GM23338 (cell line): ENCODE data around the gene RNLS. TPM values are rescaled to one million over a fixed set of nuclear protein-coding genes. Genes with fewer than 3 reads are reported as not detected.
"Not testable (repeated sequence)": the region's sequence is repeated elsewhere in the genome, so short reads cannot be mapped to it uniquely, and the experiment has no call there.

Experiments
- ATAC-seq: fragments of 200-7000 bp; cut with Tn5 transposase; 3 replicates; pipeline ENCODE4 v1.9.1; 2020
- DNase-seq: peaks from one replicate; pipeline ENCODE4 v3.0.0-alpha.2; 2015; ENCODE audit warnings: low spot score
- H2AFZ ChIP-seq: fragments of 200-600 bp; sonication (generic); 2 replicates; pipeline ENCODE4 v1.8.0; 2016; ENCODE audit warnings: antibody characterized with exemption, mild to moderate bottlenecking, moderate library complexity
- H3F3A ChIP-seq: fragments of 200-600 bp; sonication (generic); replicated peaks from 2 replicates; pipeline ENCODE4 v1.8.0; 2017; ENCODE audit warnings: antibody characterized with exemption, mixed run types, low read depth
- H3K27ac ChIP-seq: fragments of 200-600 bp; sonication (generic); 2 replicates; pipeline ENCODE4 v1.6.1; 2016; ENCODE audit warnings: low read depth
- H3K27me3 ChIP-seq: fragments of 200-600 bp; sonication (generic); 2 replicates; pipeline ENCODE4 v1.8.0; 2016; ENCODE audit warnings: mild to moderate bottlenecking, mixed run types, moderate library complexity; ENCODE audit not compliant: insufficient read depth
- H3K36me3 ChIP-seq: fragments of 200-600 bp; sonication (generic); 2 replicates; pipeline ENCODE4 v1.8.0; 2016; ENCODE audit warnings: mild to moderate bottlenecking; ENCODE audit not compliant: insufficient read depth
- H3K4me1 ChIP-seq: fragments of 200-600 bp; sonication (generic); 2 replicates; pipeline ENCODE4 v1.8.0; 2016; ENCODE audit warnings: mild to moderate bottlenecking, moderate library complexity; ENCODE audit not compliant: insufficient read depth
- H3K4me2 ChIP-seq: fragments of 200-600 bp; sonication (generic); 2 replicates; pipeline ENCODE4 v1.7.1; 2017; ENCODE audit warnings: mixed run types
- H3K4me3 ChIP-seq: fragments of 200-600 bp; sonication (generic); 2 replicates; pipeline ENCODE4 v1.6.1; 2016; ENCODE audit warnings: mixed run types
- H3K79me2 ChIP-seq: fragments of 200-600 bp; sonication (generic); replicated peaks from 2 replicates; pipeline ENCODE4 v1.8.0; 2017; ENCODE audit warnings: mild to moderate bottlenecking; ENCODE audit not compliant: insufficient read depth
- H3K9me2 ChIP-seq: fragments of 200-600 bp; sonication (generic); 2 replicates; pipeline ENCODE4 v1.8.0; 2017; ENCODE audit not compliant: insufficient read depth
- H4K20me1 ChIP-seq: fragments of 200-600 bp; sonication (generic); replicated peaks from 2 replicates; pipeline ENCODE4 v1.8.0; 2017; ENCODE audit warnings: mild to moderate bottlenecking; ENCODE audit not compliant: insufficient read depth
- H3K27ac Mint-ChIP-seq: 2 replicates; pipeline ENCODE4 v1.8.0; 2020; ENCODE audit warnings: inconsistent platforms, mild to moderate bottlenecking, moderate library complexity, mixed read lengths
- H3K27me3 Mint-ChIP-seq: 3 replicates; pipeline ENCODE4 v1.8.0; 2022; ENCODE audit warnings: low read depth, mild to moderate bottlenecking, moderate library complexity, mixed read lengths, inconsistent platforms; ENCODE audit not compliant: insufficient read depth, poor library complexity
- H3K36me3 Mint-ChIP-seq: 3 replicates; pipeline ENCODE4 v1.8.0; 2021; ENCODE audit warnings: low read depth, mild to moderate bottlenecking, inconsistent platforms, moderate library complexity, mixed read lengths
- H3K4me1 Mint-ChIP-seq: 3 replicates; pipeline ENCODE4 v1.8.0; 2020; ENCODE audit warnings: mild to moderate bottlenecking, inconsistent platforms, mixed read lengths
- H3K4me3 Mint-ChIP-seq: 3 replicates; pipeline ENCODE4 v1.8.0; 2021; ENCODE audit warnings: moderate library complexity, mild to moderate bottlenecking, inconsistent platforms, mixed read lengths
- H3K9me3 Mint-ChIP-seq: 3 replicates; pipeline ENCODE4 v1.8.0; 2020; ENCODE audit warnings: moderate library complexity, mild to moderate bottlenecking, inconsistent platforms, mixed read lengths
- CREB1 ChIP-seq: fragments of 250-450 bp; sonication (Bioruptor Pico); IDR thresholded peaks from 2 replicates; pipeline ENCODE4 v1.5.0; 2020; ENCODE audit warnings: low read depth, mild to moderate bottlenecking, moderate library complexity
- EZH2 ChIP-seq: fragments of 200-600 bp; sonication (generic); IDR thresholded peaks from one replicate; pipeline ENCODE4 v1.8.0; 2017; ENCODE audit warnings: antibody characterized with exemption, mild to moderate bottlenecking, low read depth; ENCODE audit not compliant: unreplicated experiment
- polyA plus RNA-seq: library from polyadenylated mRNA; unstranded; fragments of >200 nt; fragmentation: Nextera tagmentation; extraction: Ambion mirVana; gene quantifications from 2 replicates; pipeline ENCODE4 v1.2.1, GENCODE V29; 2016
- total RNA-seq: library from RNA; depleted of rRNA; stranded (reverse); fragments of >200 nt; shearing (Covaris generic); gene quantifications from 2 replicates; pipeline ENCODE4 v1.2.3, GENCODE V29; 2014
- TF ChIP-seq, protein P1 (sequence below), 2 experiments: fragments of 200-600 bp in 1 of 2; sonication (generic) in 1 of 2; conservative IDR thresholded peaks; 2 replicates each; pipeline versions ENCODE4 v1.5.1 to v1.6.1; 2016 to 2017; ENCODE audit warnings: antibody characterized with exemption in 2 of 2, low read depth in 2 of 2, mild to moderate bottlenecking in 2 of 2, moderate library complexity in 1 of 2
- TF ChIP-seq, protein P2 (sequence below): fragments of 250-450 bp; sonication (Bioruptor Pico); IDR thresholded peaks from 2 replicates; pipeline ENCODE4 v1.5.0; 2020; ENCODE audit warnings: mild to moderate bottlenecking, moderate library complexity

The RNLS gene
- total and polyA plus RNA-seq, 2 experiments from 2014 or later, result 8.8 to 15.2 TPM

DNA sequence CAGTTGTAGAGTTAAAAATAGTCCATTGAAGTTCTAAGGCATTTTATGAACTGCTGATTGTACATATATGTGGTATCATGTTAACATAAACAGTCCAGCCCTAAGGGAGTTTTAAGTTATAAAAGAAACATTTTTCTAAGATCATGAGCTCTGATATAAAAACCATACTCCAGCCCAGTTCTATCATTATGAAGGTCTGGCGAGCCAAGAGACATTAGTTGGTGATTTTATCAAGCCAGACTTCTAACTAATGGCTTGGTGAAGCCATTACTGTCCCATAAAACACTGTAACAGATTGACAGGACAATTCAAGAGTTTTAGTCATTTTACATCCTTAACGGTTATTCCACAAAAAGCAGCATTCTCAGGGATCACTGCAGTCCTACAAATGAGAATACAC, 221.6 kb downstream of the RNLS start:
- H3K36me3 ChIP-seq, result peaks cover 6% of the 10 kb centered on the region; the same call in 1 of the 2 replicates
- no peaks in the 10 kb centered on the region for H3K79me2 ChIP-seq
- Mint-ChIP-seq H3K9me3 (peaks cover 4% of the 10 kb centered on the region; the same call in 2 of the 3 replicates), H3K4me1 (no peaks in the 10 kb centered on the region), H3K27ac (no peak overlapping the region), H3K27me3 (peaks cover 4% of the 10 kb centered on the region), H3K36me3 (peaks cover 4% of the 10 kb centered on the region; the same call in 2 of the 3 replicates), H3K4me3 (no peak overlapping the region)
- no peaks in the 10 kb centered on the region for H3K4me1 ChIP-seq
- no peak overlapping the region for H3K27ac ChIP-seq
- no peaks in the 10 kb centered on the region; the same call in 1 of the 2 replicates for H3K9me2 ChIP-seq
- H2AFZ ChIP-seq, result no peak overlapping the region
- no peak for DNase-seq
- no peak overlapping the region for H3K4me2 ChIP-seq
- no peak overlapping the region for H3K4me3 ChIP-seq
- no peaks in the 10 kb centered on the region for H3F3A ChIP-seq
- H3K27me3 ChIP-seq, result no peaks in the 10 kb centered on the region
- ATAC-seq, result no peak
- TF ChIP-seq EZH2, result no peak
- no peak for TF ChIP-seq CREB1 (CRISPR knock-in tag)
- TF ChIP-seq, protein P1, sequence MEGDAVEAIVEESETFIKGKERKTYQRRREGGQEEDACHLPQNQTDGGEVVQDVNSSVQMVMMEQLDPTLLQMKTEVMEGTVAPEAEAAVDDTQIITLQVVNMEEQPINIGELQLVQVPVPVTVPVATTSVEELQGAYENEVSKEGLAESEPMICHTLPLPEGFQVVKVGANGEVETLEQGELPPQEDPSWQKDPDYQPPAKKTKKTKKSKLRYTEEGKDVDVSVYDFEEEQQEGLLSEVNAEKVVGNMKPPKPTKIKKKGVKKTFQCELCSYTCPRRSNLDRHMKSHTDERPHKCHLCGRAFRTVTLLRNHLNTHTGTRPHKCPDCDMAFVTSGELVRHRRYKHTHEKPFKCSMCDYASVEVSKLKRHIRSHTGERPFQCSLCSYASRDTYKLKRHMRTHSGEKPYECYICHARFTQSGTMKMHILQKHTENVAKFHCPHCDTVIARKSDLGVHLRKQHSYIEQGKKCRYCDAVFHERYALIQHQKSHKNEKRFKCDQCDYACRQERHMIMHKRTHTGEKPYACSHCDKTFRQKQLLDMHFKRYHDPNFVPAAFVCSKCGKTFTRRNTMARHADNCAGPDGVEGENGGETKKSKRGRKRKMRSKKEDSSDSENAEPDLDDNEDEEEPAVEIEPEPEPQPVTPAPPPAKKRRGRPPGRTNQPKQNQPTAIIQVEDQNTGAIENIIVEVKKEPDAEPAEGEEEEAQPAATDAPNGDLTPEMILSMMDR (conservative IDR thresholded peaks at IDR 0.05; ENCODE audit: low read depth in 2 of 2), result no peak
- TF ChIP-seq, protein P2, sequence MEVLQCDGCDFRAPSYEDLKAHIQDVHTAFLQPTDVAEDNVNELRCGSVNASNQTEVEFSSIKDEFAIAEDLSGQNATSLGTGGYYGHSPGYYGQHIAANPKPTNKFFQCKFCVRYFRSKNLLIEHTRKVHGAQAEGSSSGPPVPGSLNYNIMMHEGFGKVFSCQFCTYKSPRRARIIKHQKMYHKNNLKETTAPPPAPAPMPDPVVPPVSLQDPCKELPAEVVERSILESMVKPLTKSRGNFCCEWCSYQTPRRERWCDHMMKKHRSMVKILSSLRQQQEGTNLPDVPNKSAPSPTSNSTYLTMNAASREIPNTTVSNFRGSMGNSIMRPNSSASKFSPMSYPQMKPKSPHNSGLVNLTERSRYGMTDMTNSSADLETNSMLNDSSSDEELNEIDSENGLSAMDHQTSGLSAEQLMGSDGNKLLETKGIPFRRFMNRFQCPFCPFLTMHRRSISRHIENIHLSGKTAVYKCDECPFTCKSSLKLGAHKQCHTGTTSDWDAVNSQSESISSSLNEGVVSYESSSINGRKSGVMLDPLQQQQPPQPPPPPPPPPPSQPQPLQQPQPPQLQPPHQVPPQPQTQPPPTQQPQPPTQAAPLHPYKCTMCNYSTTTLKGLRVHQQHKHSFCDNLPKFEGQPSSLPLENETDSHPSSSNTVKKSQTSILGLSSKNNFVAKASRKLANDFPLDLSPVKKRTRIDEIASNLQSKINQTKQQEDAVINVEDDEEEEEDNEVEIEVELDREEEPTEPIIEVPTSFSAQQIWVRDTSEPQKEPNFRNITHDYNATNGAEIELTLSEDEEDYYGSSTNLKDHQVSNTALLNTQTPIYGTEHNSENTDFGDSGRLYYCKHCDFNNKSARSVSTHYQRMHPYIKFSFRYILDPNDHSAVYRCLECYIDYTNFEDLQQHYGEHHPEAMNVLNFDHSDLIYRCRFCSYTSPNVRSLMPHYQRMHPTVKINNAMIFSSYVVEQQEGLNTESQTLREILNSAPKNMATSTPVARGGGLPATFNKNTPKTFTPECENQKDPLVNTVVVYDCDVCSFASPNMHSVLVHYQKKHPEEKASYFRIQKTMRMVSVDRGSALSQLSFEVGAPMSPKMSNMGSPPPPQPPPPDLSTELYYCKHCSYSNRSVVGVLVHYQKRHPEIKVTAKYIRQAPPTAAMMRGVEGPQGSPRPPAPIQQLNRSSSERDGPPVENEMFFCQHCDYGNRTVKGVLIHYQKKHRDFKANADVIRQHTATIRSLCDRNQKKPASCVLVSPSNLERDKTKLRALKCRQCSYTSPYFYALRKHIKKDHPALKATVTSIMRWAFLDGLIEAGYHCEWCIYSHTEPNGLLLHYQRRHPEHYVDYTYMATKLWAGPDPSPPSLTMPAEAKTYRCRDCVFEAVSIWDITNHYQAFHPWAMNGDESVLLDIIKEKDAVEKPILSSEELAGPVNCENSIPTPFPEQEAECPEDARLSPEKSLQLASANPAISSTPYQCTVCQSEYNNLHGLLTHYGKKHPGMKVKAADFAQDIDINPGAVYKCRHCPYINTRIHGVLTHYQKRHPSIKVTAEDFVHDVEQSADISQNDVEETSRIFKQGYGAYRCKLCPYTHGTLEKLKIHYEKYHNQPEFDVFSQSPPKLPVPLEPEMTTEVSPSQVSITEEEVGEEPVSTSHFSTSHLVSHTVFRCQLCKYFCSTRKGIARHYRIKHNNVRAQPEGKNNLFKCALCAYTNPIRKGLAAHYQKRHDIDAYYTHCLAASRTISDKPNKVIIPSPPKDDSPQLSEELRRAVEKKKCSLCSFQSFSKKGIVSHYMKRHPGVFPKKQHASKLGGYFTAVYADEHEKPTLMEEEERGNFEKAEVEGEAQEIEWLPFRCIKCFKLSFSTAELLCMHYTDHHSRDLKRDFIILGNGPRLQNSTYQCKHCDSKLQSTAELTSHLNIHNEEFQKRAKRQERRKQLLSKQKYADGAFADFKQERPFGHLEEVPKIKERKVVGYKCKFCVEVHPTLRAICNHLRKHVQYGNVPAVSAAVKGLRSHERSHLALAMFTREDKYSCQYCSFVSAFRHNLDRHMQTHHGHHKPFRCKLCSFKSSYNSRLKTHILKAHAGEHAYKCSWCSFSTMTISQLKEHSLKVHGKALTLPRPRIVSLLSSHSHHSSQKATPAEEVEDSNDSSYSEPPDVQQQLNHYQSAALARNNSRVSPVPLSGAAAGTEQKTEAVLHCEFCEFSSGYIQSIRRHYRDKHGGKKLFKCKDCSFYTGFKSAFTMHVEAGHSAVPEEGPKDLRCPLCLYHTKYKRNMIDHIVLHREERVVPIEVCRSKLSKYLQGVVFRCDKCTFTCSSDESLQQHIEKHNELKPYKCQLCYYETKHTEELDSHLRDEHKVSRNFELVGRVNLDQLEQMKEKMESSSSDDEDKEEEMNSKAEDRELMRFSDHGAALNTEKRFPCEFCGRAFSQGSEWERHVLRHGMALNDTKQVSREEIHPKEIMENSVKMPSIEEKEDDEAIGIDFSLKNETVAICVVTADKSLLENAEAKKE, result no peak
- H4K20me1 ChIP-seq, result no peaks in the 10 kb centered on the region

DNA sequence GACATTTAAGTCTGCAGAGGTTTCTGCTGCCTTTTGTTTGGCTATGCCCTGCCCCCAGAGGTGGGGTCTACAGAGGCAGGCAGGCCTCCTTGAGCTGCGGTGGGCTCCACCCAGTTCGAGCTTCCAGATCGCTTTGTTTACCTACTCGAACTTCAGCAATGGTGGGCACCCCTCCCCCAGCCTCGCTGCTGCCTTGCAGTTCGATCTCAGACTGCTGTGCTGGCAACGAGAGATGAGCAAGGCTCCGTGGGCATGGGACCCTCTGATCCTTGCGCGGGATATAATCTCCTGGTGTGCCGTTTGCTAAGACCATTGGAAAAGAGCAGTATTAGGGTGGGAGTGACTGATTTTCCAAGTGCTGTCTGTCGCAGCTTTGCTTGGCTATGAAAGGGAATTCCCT, 227.4 kb downstream of the RNLS start:
- H3K36me3 Mint-ChIP-seq, result peaks cover 28% of the 10 kb centered on the region; the same call in 2 of the 3 replicates
- ATAC-seq, H3K79me2 ChIP-seq, H3K27me3 Mint-ChIP-seq, H3K27ac ChIP-seq, H3K4me1 Mint-ChIP-seq, H3F3A ChIP-seq, H3K4me2 ChIP-seq, H3K4me1 ChIP-seq, H3K9me2 ChIP-seq, DNase-seq, H2AFZ ChIP-seq, H3K4me3 ChIP-seq, H3K27me3 ChIP-seq, H4K20me1 ChIP-seq, H3K4me3 Mint-ChIP-seq, H3K27ac Mint-ChIP-seq: not testable (repeated sequence)
- peaks cover 15% of the 10 kb centered on the region; the same call in 1 of the 2 replicates for H3K36me3 ChIP-seq
- H3K9me3 Mint-ChIP-seq, result peaks cover 39% of the 10 kb centered on the region
